ENCODE data around the gene TBPL1. TPM values are rescaled to one million over a fixed set of nuclear protein-coding genes. Genes with fewer than 3 reads are reported as not detected.

The TBPL1 gene
- polyA plus RNA-seq, 2 of the 4 experiments (the other 2 are of a cell fraction): 22.4 to 41.1 TPM

- H3K4me2 ChIP-seq: no peak overlapping the region
- no peak for FAIRE-seq
- TF ChIP-seq TFCP2L1 (CRISPR knock-in tag; IDR thresholded peaks at IDR 0.05) (no peak), EP300 (IDR thresholded peaks at IDR 0.05) (no peak), ZNF302 (CRISPR knock-in tag; IDR thresholded peaks at IDR 0.05) (no peak), GATA3 (IDR thresholded peaks at IDR 0.05; ENCODE audit: borderline replicate concordance) (no peak), FOSB (CRISPR knock-in tag; IDR thresholded peaks at IDR 0.05) (no peak)
- WGBS (ENCODE audit: missing lambda C conversion rate): 95% methylated on average over 2 of the region's 2 CpGs
- H3K27ac ChIP-seq: no peak overlapping the region
- ChIA-PET POLR2A (no interaction called here), CTCF (interaction anchor here (1.8 to 2.0 kb wide), 2 partner anchors 16 to 74 kb away, joined by 8 to 9 read pairs; no protein-coding TSS in a partner anchor)
- no peak overlapping the region for H3K4me3 ChIP-seq
- no peaks in the 10 kb centered on the region for H3K9me3 ChIP-seq
- H3K4me1 ChIP-seq: peaks cover 19% of the 10 kb centered on the region
- ATAC-seq: no peak
- no peak for DNase-seq (ENCODE audit: low read depth in 1 of 2, low spot score in 1 of 2)
These were observed 36.5 kb downstream of the TBPL1 start for GRCh38 chr6:133989525-133989924.

GRCh38 chr6:133990321-133990720 lies 37.3 kb downstream of the TBPL1 start:
- peak overlapping the region in 1 of 2 experiments; percentile 71; a peak in 2 of 6 replicates for H3K27ac ChIP-seq
- POLR2A ChIA-PET: no interaction called here
- peaks cover 22% of the 10 kb centered on the region for H3K4me1 ChIP-seq
- no peak overlapping the region for H3K4me3 ChIP-seq
- DNase-seq (ENCODE audit: low read depth in 1 of 2, low spot score in 1 of 2) (no peak), ATAC-seq (no peak), FAIRE-seq (no peak)
- WGBS (ENCODE audit: missing lambda C conversion rate): 91% methylated on average over 1 of the region's 1 CpG
- H3K9me3 ChIP-seq: no peaks in the 10 kb centered on the region
- no peak for TF ChIP-seq JUN (IDR thresholded peaks at IDR 0.05)
- TF ChIP-seq CBX8 (IDR thresholded peaks at IDR 0.05): no peak
- TF ChIP-seq MAX (IDR thresholded peaks at IDR 0.05): no peak
- no peak for TF ChIP-seq PHF8 (IDR thresholded peaks at IDR 0.05; ENCODE audit: borderline replicate concordance, low read depth)
- TF ChIP-seq REST (IDR thresholded peaks at IDR 0.05): no peak
- no peak for TF ChIP-seq TP53 (CRISPR knock-in tag; IDR thresholded peaks at IDR 0.05)
- no peak for TF ChIP-seq E2F6 (IDR thresholded peaks at IDR 0.05; ENCODE audit: borderline replicate concordance, low read depth)
- TF ChIP-seq TFCP2L1 (CRISPR knock-in tag; IDR thresholded peaks at IDR 0.05): no peak
- no peak for TF ChIP-seq ZNF302 (CRISPR knock-in tag; IDR thresholded peaks at IDR 0.05)
- TF ChIP-seq HES2 (IDR thresholded peaks at IDR 0.05): no peak
- CTCF ChIA-PET: interaction anchor here (0.6 to 2.0 kb wide), 4 partner anchors 11 to 158 kb away, joined by 3 to 9 read pairs (median 6); no protein-coding TSS in a partner anchor
- peak overlapping the region; percentile 65; the same call in 2 of the 3 replicates for H3K4me2 ChIP-seq

- WGBS (ENCODE audit: missing lambda C conversion rate): 10% methylated on average over 2 of the region's 2 CpGs
- peak in 1 of 2 experiments; percentile 61; a peak in 3 of 6 replicates for ATAC-seq
- ChIA-PET POLR2A (no interaction called here), CTCF (interaction anchor here (0.6 to 2.0 kb wide), 5 partner anchors 12 to 157 kb away, joined by 3 to 9 read pairs (median 3); no protein-coding TSS in a partner anchor)
- Histone ChIP-seq H3K27ac (peak overlapping the region; percentile 41 to 71; a peak in 5 of 6 replicates), H3K4me1 (peaks cover 30% of the 10 kb centered on the region), H3K4me3 (no peak overlapping the region), H3K9me3 (no peaks in the 10 kb centered on the region), H3K4me2 (peak overlapping the region; percentile 65)
- TF ChIP-seq ZSCAN20 (CRISPR knock-in tag; IDR thresholded peaks at IDR 0.05) (no peak), JUNB (IDR thresholded peaks at IDR 0.05) (peak; percentile 33; the same call in 1 of the 2 replicates), FOSL2 (IDR thresholded peaks at IDR 0.05) (no peak), FOSL2 (CRISPR knock-in tag; IDR thresholded peaks at IDR 0.05) (peak; percentile 79)
- peak in 1 of 2 experiments; percentile 20 for DNase-seq (ENCODE audit: low read depth in 1 of 2, low spot score in 1 of 2)
- no peak for FAIRE-seq
These were observed 38.1 kb downstream of the TBPL1 start for GRCh38 chr6:133991096-133991593.
